NOMO-1 treated with DMSO at 0.1 percent for 48 hours (cell line): ENCODE data around the gene TRIM28.

Experiments used
- DNase-seq: peaks from one replicate; lab custom pipeline; 2025; ENCODE audit not compliant: unreplicated experiment; lab: John Stamatoyannopoulos, UW

Gene TRIM28

GRCh38 chr19:58548859-58549663 is 5.2 kb downstream of the TRIM28 start:
- no peak for DNase-seq

- no peak for DNase-seq
These were observed 5.9 kb downstream of the TRIM28 start for GRCh38 chr19:58549664-58550361.

GRCh38 chr19:58550362-58551122 is 6.7 kb downstream of the TRIM28 start:
- no peak for DNase-seq

GRCh38 chr19:58551123-58551497 is 7.2 kb downstream of the TRIM28 start:
- no peak for DNase-seq

GRCh38 chr19:58551577-58552471 is 8.0 kb downstream of the TRIM28 start:
- DNase-seq = no peak

- no peak for DNase-seq
These were observed 8.8 kb downstream of the TRIM28 start for GRCh38 chr19:58552655-58553054.

- no peak for DNase-seq
These were observed 10.1 kb downstream of the TRIM28 start for GRCh38 chr19:58553799-58554493.

- DNase-seq = no peak
These were observed 10.9 kb downstream of the TRIM28 start, which contains the start of gene CHMP2A for GRCh38 chr19:58554494-58555368. TSS of gene CHMP2A (minus strand) at chr19:58555105. CDS start at chr19:58554212, 893 bp downstream.

- DNase-seq = no peak
These were observed 11.6 kb downstream of the TRIM28 start for GRCh38 chr19:58555369-58555885.

GRCh38 chr19:58555920-58556621 is 12.2 kb downstream of the TRIM28 start:
- no peak for DNase-seq

- no peak for DNase-seq
These were observed 12.9 kb downstream of the TRIM28 start for GRCh38 chr19:58556622-58557220.

- no peak for DNase-seq
These were observed 13.6 kb downstream of the TRIM28 start for GRCh38 chr19:58557221-58558065.

GRCh38 chr19:58558066-58558622 is 14.3 kb downstream of the TRIM28 start, which contains the start of gene UBE2M:
TSS of gene UBE2M (minus strand) at chr19:58558611. CDS start at chr19:58558381, 230 bp downstream.
- DNase-seq = no peak

- no peak for DNase-seq
These were observed 14.9 kb downstream of the TRIM28 start for GRCh38 chr19:58558623-58559274.

- no peak for DNase-seq
These were observed 15.6 kb downstream of the TRIM28 start for GRCh38 chr19:58559275-58560006.
